Stimulated activated CD4-positive, alpha-beta T cell treated with anti-CD3 and anti-CD28 coated beads, Interleukin-4, amount 100 ng/mL, for 1 hour (primary cell): Measurements from ENCODE around the gene GUCD1.

Source experiments
- DNase-seq: peaks from one replicate; pipeline ENCODE4 v3.0.0-alpha.2; 2020

Gene GUCD1

GRCh38 chr22:24523873-24524272, 31.1 kb downstream of the GUCD1 start:
- no peak for DNase-seq

GRCh38 chr22:24521791-24522245, 33.1 kb downstream of the GUCD1 start:
- DNase-seq: peak; percentile 20

- DNase-seq: no peak
These were observed 35.4 kb downstream of the GUCD1 start for GRCh38 chr22:24519496-24519895.

- no peak for DNase-seq
These were observed 36.0 kb downstream of the GUCD1 start for GRCh38 chr22:24518771-24519485.

- no peak for DNase-seq
These were observed 36.7 kb downstream of the GUCD1 start for GRCh38 chr22:24518228-24518627.

GRCh38 chr22:24517446-24517845, 37.5 kb downstream of the GUCD1 start:
- DNase-seq: no peak

- DNase-seq: no peak
These were observed 38.6 kb downstream of the GUCD1 start for GRCh38 chr22:24516301-24516737.

- DNase-seq: no peak
These were observed 40.0 kb downstream of the GUCD1 start for GRCh38 chr22:24515027-24515338.

- no peak for DNase-seq
These were observed 40.5 kb downstream of the GUCD1 start for GRCh38 chr22:24514241-24515026.

- DNase-seq: no peak
These were observed 41.3 kb downstream of the GUCD1 start for GRCh38 chr22:24513378-24514240.

GRCh38 chr22:24512043-24512442, 42.9 kb downstream of the GUCD1 start:
- DNase-seq: no peak

GRCh38 chr22:24510637-24511625, 44.0 kb downstream of the GUCD1 start:
- no peak for DNase-seq

- DNase-seq: no peak
These were observed 47.2 kb downstream of the GUCD1 start for GRCh38 chr22:24507716-24508115.

GRCh38 chr22:24506802-24507438, 48.0 kb downstream of the GUCD1 start:
- DNase-seq: no peak

GRCh38 chr22:24504956-24505736, 49.8 kb downstream of the GUCD1 start:
- no peak for DNase-seq

GRCh38 chr22:24504540-24504939, 50.4 kb downstream of the GUCD1 start:
- DNase-seq: no peak

GRCh38 chr22:24503843-24504338, 51.0 kb downstream of the GUCD1 start:
- no peak for DNase-seq

GRCh38 chr22:24503137-24503842, 51.6 kb downstream of the GUCD1 start:
- DNase-seq: peak; percentile 68

- DNase-seq: no peak
These were observed 52.4 kb downstream of the GUCD1 start for GRCh38 chr22:24502541-24502940.

- DNase-seq: no peak
These were observed 52.9 kb downstream of the GUCD1 start for GRCh38 chr22:24502034-24502433.
